Endodermal cell (in vitro differentiated cells): ENCODE measurements around the gene CNPY4. TPM values are rescaled to one million over a fixed set of nuclear protein-coding genes. Genes with fewer than 3 reads are reported as not detected.

Experiments
- DNase-seq: peaks from one replicate; pipeline ENCODE4 v3.0.0-alpha.2; 2017
- H3K27ac ChIP-seq: 2 replicates; pipeline ENCODE4 v1.5.1; 2013; ENCODE audit warnings: mild to moderate bottlenecking, low read depth, low read length, moderate library complexity
- H3K27me3 ChIP-seq: 2 replicates; pipeline ENCODE4 v1.6.1; 2013; ENCODE audit warnings: mild to moderate bottlenecking, low read length, moderate library complexity; ENCODE audit not compliant: insufficient read depth, control insufficient read depth, poor library complexity, severe bottlenecking
- H3K36me3 ChIP-seq: 2 replicates; pipeline ENCODE4 v1.7.0; 2013; ENCODE audit warnings: mild to moderate bottlenecking, low read length, moderate library complexity; ENCODE audit not compliant: control insufficient read depth, insufficient read depth
- H3K4me1 ChIP-seq: one replicate; pipeline ENCODE4 v1.7.0; 2013; ENCODE audit warnings: low read length; ENCODE audit not compliant: control insufficient read depth, insufficient read depth
- H3K4me3 ChIP-seq: 2 replicates; pipeline ENCODE4 v1.5.1; 2013; ENCODE audit warnings: mild to moderate bottlenecking, low read length, moderate library complexity
- H3K9ac ChIP-seq: 2 replicates; pipeline ENCODE4 v1.6.1; 2013; ENCODE audit warnings: mild to moderate bottlenecking, low read length, moderate library complexity; ENCODE audit not compliant: poor library complexity, severe bottlenecking; ENCODE audit errors: extremely low read depth
- H3K9me3 ChIP-seq: 2 replicates; pipeline ENCODE4 v1.6.1; 2013; ENCODE audit warnings: mild to moderate bottlenecking, low read length, moderate library complexity; ENCODE audit not compliant: control insufficient read depth
- H3K27ac Mint-ChIP-seq: 2 replicates; pipeline ENCODE4 v1.8.0; 2020; ENCODE audit warnings: mixed read lengths
- H3K27me3 Mint-ChIP-seq: 2 replicates; pipeline ENCODE4 v1.8.0; 2021; ENCODE audit warnings: mild to moderate bottlenecking, mixed read lengths; ENCODE audit not compliant: insufficient read depth
- H3K36me3 Mint-ChIP-seq: 2 replicates; pipeline ENCODE4 v1.8.0; 2020; ENCODE audit warnings: low read depth, mixed read lengths
- H3K4me1 Mint-ChIP-seq: 2 replicates; pipeline ENCODE4 v1.8.0; 2020; ENCODE audit warnings: mixed read lengths
- H3K4me3 Mint-ChIP-seq: 2 replicates; pipeline ENCODE4 v1.8.0; 2020; ENCODE audit warnings: mild to moderate bottlenecking, moderate library complexity, mixed read lengths
- H3K9me3 Mint-ChIP-seq: 2 replicates; pipeline ENCODE4 v1.8.0; 2020; ENCODE audit warnings: mild to moderate bottlenecking, mixed read lengths
- CTCF ChIP-seq: fragments of 200-600 bp; sonication (generic); conservative IDR thresholded peaks from 2 replicates; pipeline ENCODE4 v1.5.0; 2021; ENCODE audit warnings: antibody characterized with exemption, mild to moderate bottlenecking
- whole genome bisulfite sequencing, 2 experiments: methylation state at CpG; one replicate each; pipeline versions ENCODE4 v1.1.5 to v1.1.7; 2013; ENCODE audit warnings: missing lambda C conversion rate in 2 of 2, mixed read lengths in 1 of 2; ENCODE audit not compliant: insufficient coverage in 1 of 2, insufficient read length in 1 of 2; 5-methylcytosine and 5-hydroxymethylcytosine counted together
- total RNA-seq, 2 donors: library from RNA; stranded (reverse); fragmentation: NEBNext Ultra II Directional in 1 of 2; extraction: Animal tissue kit (Norgen Biotek cat#: 25700) in 1 of 2; gene quantifications; 2 replicates in 1 of 2; 3 replicates in 1 of 2; pipeline ENCODE4 v1.2.1, GENCODE V29; 2021

CNPY4 gene
- total RNA-seq, 2 donors from 2014 or later, result 16.2 to 19.4 TPM

DNA sequence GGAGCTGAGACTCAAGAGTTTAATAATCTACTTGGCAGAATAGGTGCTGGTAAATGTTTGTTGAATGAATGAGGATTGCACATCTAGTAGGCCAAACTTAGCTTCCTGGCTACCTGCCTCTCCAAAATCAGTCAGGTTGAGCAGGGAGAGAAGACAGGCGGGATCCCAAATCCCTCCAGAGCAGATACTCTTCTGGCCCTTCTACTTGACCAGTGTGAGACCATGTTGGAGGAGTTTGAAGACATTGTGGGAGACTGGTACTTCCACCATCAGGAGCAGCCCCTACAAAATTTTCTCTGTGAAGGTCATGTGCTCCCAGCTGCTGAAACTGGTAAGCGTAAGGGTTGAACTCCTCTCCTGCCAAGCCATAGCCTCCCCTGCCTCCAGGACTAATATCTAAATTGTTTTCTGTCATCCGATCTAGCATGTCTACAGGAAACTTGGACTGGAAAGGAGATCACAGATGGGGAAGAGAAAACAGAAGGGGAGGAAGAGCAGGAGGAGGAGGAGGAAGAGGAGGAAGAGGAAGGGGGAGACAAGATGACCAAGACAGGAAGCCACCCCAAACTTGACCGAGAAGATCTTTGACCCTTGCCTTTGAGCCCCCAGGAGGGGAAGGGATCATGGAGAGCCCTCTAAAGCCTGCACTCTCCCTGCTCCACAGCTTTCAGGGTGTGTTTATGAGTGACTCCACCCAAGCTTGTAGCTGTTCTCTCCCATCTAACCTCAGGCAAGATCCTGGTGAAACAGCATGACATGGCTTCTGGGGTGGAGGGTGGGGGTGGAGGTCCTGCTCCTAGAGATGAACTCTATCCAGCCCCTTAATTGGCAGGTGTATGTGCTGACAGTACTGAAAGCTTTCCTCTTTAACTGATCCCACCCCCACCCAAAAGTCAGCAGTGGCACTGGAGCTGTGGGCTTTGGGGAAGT lies 5.1 kb downstream of the CNPY4 start:
- 88 to 99% methylated on average over 2 to 4 of the region's 4 CpGs for WGBS, 2 experiments

GRCh38 chr7:100126239-100126930 lies 7.0 kb downstream of the CNPY4 start:
- peaks cover 5% of the 10 kb centered on the region for H3K36me3 ChIP-seq
- peak overlapping the region; percentile 88 for H3K9ac ChIP-seq
- H3K27ac ChIP-seq, result peak overlapping the region; percentile 92
- no peak for DNase-seq
- H3K4me1 ChIP-seq, result no peaks in the 10 kb centered on the region
- peak overlapping the region; percentile 85 for H3K4me3 ChIP-seq
- peak; percentile 29 for TF ChIP-seq CTCF
- Mint-ChIP-seq H3K27ac (peak overlapping the region; percentile 99), H3K27me3 (peaks cover 21% of the 10 kb centered on the region), H3K4me3 (peak overlapping the region; percentile 96), H3K4me1 (peaks cover 6% of the 10 kb centered on the region), H3K9me3 (no peaks in the 10 kb centered on the region), H3K36me3 (peaks cover 6% of the 10 kb centered on the region)
- 24 to 29% methylated on average over 21 to 29 of the region's 29 CpGs for WGBS, 2 experiments
- H3K27me3 ChIP-seq, result peaks cover 12% of the 10 kb centered on the region
- H3K9me3 ChIP-seq, result no peaks in the 10 kb centered on the region

More for the DNA sequence above, 5.1 kb downstream of the CNPY4 start:
- Histone ChIP-seq H3K9ac (no peak overlapping the region), H3K27me3 (peaks cover 12% of the 10 kb centered on the region), H3K27ac (no peak overlapping the region), H3K4me1 (no peaks in the 10 kb centered on the region), H3K9me3 (no peaks in the 10 kb centered on the region), H3K4me3 (no peak overlapping the region), H3K36me3 (peaks cover 5% of the 10 kb centered on the region)
- H3K4me3 Mint-ChIP-seq, result peak overlapping the region; percentile 96
- peaks cover 18% of the 10 kb centered on the region for H3K27me3 Mint-ChIP-seq
- peaks cover 6% of the 10 kb centered on the region for H3K4me1 Mint-ChIP-seq
- H3K36me3 Mint-ChIP-seq, result peaks cover 6% of the 10 kb centered on the region
- no peak for DNase-seq
- no peak overlapping the region for H3K27ac Mint-ChIP-seq
- no peaks in the 10 kb centered on the region for H3K9me3 Mint-ChIP-seq
- no peak for TF ChIP-seq CTCF

DNA sequence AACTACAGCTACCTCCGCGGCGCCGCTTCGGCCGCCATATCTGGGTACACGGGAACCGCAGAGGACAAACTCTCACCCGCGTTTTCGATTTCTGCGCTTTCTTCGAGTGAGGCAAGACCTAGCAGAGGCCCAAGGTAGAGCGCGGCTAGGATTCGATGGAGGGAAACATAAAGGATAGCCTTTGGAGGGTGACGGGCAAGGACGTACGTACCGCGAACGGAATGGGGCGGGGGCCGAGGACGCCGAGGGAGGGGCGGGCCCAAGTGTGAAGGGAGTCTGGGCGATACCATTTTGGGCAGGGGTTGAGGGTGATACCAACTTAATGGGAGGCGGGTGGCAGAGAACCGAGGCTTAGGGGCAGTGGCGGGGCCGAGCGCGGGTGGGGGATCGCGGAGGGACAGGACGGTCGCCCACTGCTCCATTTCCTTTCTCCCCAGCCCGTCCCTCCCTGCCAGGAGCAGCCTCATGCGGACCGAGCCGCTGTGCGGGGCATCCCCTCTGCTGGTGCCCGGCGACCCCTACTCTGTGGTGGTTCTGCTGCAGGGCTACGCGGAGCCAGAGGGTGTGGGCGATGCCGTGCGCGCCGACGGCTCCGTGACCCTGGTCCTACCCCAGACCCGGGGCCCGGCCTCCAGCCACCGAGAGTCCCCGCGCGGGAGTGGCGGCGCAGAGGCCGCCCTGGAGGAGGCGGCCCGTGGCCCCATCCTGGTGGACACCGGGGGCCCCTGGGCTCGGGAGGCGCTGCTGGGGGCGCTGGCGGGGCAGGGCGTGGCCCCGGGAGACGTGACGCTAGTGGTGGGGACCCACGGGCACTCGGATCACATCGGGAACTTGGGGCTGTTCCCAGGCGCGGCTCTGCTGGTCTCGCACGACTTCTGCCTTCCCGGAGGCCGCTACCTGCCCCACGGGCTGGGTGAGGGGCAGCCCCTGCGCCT lies 7.8 kb downstream of the CNPY4 start, which contains the start of gene MBLAC1:
TSS of gene MBLAC1 (plus strand) at position 37 of the 935 bp plus-strand sequence. CDS start at position 466, 429 bp downstream.
- no peaks in the 10 kb centered on the region for H3K4me1 ChIP-seq
- peaks cover 5% of the 10 kb centered on the region for H3K36me3 ChIP-seq
- no peaks in the 10 kb centered on the region for H3K9me3 Mint-ChIP-seq
- peak within 1 kb of the TSS; percentile 96 for H3K4me3 Mint-ChIP-seq
- peaks cover 5% of the 10 kb centered on the region for H3K36me3 Mint-ChIP-seq
- peaks cover 12% of the 10 kb centered on the region for H3K27me3 ChIP-seq
- peaks cover 4% of the 10 kb centered on the region for H3K4me1 Mint-ChIP-seq
- WGBS, 2 experiments, result 1% methylated on average over 37 to 85 of the region's 85 CpGs
- peak within 1 kb of the TSS; percentile 92 for H3K27ac ChIP-seq
- H3K4me3 ChIP-seq, result peak within 1 kb of the TSS; percentile 85
- H3K9ac ChIP-seq, result peak within 1 kb of the TSS; percentile 88
- H3K9me3 ChIP-seq, result no peaks in the 10 kb centered on the region
- no peak for TF ChIP-seq CTCF
- peak; percentile 95 for DNase-seq
- peaks cover 22% of the 10 kb centered on the region for H3K27me3 Mint-ChIP-seq
- H3K27ac Mint-ChIP-seq, result peak within 1 kb of the TSS; percentile 99
